Endodermal cell (in vitro differentiated cells): Measurements from ENCODE around the gene RAB3IP. TPM values are rescaled to one million over a fixed set of nuclear protein-coding genes. Genes with fewer than 3 reads are reported as not detected.

ENCODE experiments used
- DNase-seq: peaks from one replicate; pipeline ENCODE4 v3.0.0-alpha.2; 2017
- H3K27ac ChIP-seq: 2 replicates; pipeline ENCODE4 v1.5.1; 2013; ENCODE audit warnings: mild to moderate bottlenecking, low read depth, low read length, moderate library complexity
- H3K27me3 ChIP-seq: 2 replicates; pipeline ENCODE4 v1.6.1; 2013; ENCODE audit warnings: mild to moderate bottlenecking, low read length, moderate library complexity; ENCODE audit not compliant: insufficient read depth, control insufficient read depth, poor library complexity, severe bottlenecking
- H3K36me3 ChIP-seq: 2 replicates; pipeline ENCODE4 v1.7.0; 2013; ENCODE audit warnings: mild to moderate bottlenecking, low read length, moderate library complexity; ENCODE audit not compliant: control insufficient read depth, insufficient read depth
- H3K4me1 ChIP-seq: one replicate; pipeline ENCODE4 v1.7.0; 2013; ENCODE audit warnings: low read length; ENCODE audit not compliant: control insufficient read depth, insufficient read depth
- H3K4me3 ChIP-seq: 2 replicates; pipeline ENCODE4 v1.5.1; 2013; ENCODE audit warnings: mild to moderate bottlenecking, low read length, moderate library complexity
- H3K9ac ChIP-seq: 2 replicates; pipeline ENCODE4 v1.6.1; 2013; ENCODE audit warnings: mild to moderate bottlenecking, low read length, moderate library complexity; ENCODE audit not compliant: poor library complexity, severe bottlenecking; ENCODE audit errors: extremely low read depth
- H3K9me3 ChIP-seq: 2 replicates; pipeline ENCODE4 v1.6.1; 2013; ENCODE audit warnings: mild to moderate bottlenecking, low read length, moderate library complexity; ENCODE audit not compliant: control insufficient read depth
- H3K27ac Mint-ChIP-seq: 2 replicates; pipeline ENCODE4 v1.8.0; 2020; ENCODE audit warnings: mixed read lengths
- H3K27me3 Mint-ChIP-seq: 2 replicates; pipeline ENCODE4 v1.8.0; 2021; ENCODE audit warnings: mild to moderate bottlenecking, mixed read lengths; ENCODE audit not compliant: insufficient read depth
- H3K36me3 Mint-ChIP-seq: 2 replicates; pipeline ENCODE4 v1.8.0; 2020; ENCODE audit warnings: low read depth, mixed read lengths
- H3K4me1 Mint-ChIP-seq: 2 replicates; pipeline ENCODE4 v1.8.0; 2020; ENCODE audit warnings: mixed read lengths
- H3K4me3 Mint-ChIP-seq: 2 replicates; pipeline ENCODE4 v1.8.0; 2020; ENCODE audit warnings: mild to moderate bottlenecking, moderate library complexity, mixed read lengths
- H3K9me3 Mint-ChIP-seq: 2 replicates; pipeline ENCODE4 v1.8.0; 2020; ENCODE audit warnings: mild to moderate bottlenecking, mixed read lengths
- CTCF ChIP-seq: fragments of 200-600 bp; sonication (generic); conservative IDR thresholded peaks from 2 replicates; pipeline ENCODE4 v1.5.0; 2021; ENCODE audit warnings: antibody characterized with exemption, mild to moderate bottlenecking
- WGBS, 2 experiments: methylation state at CpG; one replicate each; pipeline versions ENCODE4 v1.1.5 to v1.1.7; 2013; ENCODE audit warnings: missing lambda C conversion rate in 2 of 2, mixed read lengths in 1 of 2; ENCODE audit not compliant: insufficient coverage in 1 of 2, insufficient read length in 1 of 2; 5-methylcytosine and 5-hydroxymethylcytosine counted together
- total RNA-seq, 2 donors: library from RNA; stranded (reverse); fragmentation: NEBNext Ultra II Directional in 1 of 2; extraction: Animal tissue kit (Norgen Biotek cat#: 25700) in 1 of 2; gene quantifications; 2 replicates in 1 of 2; 3 replicates in 1 of 2; pipeline ENCODE4 v1.2.1, GENCODE V29; 2021

Gene RAB3IP
- total RNA-seq, 2 donors from 2014 or later: 48.3 to 52.8 TPM

GRCh38 chr12:69821456-69822159, 82.9 kb downstream of the RAB3IP start:
- no peaks in the 10 kb centered on the region for H3K27me3 Mint-ChIP-seq
- Histone ChIP-seq H3K4me1 (no peaks in the 10 kb centered on the region), H3K27me3 (no peaks in the 10 kb centered on the region), H3K27ac (no peak overlapping the region), H3K9me3 (no peaks in the 10 kb centered on the region), H3K36me3 (no peaks in the 10 kb centered on the region), H3K9ac (no peak overlapping the region), H3K4me3 (no peak overlapping the region)
- H3K9me3 Mint-ChIP-seq: no peaks in the 10 kb centered on the region
- peaks cover 15% of the 10 kb centered on the region for H3K4me1 Mint-ChIP-seq
- TF ChIP-seq CTCF: no peak
- DNase-seq: no peak
- H3K36me3 Mint-ChIP-seq: peaks cover 5% of the 10 kb centered on the region
- H3K27ac Mint-ChIP-seq: no peak overlapping the region
- WGBS, 2 experiments: 92 to 94% methylated on average over 5 to 8 of the region's 8 CpGs
- H3K4me3 Mint-ChIP-seq: no peak overlapping the region

GRCh38 chr12:69822201-69822860, 83.7 kb downstream of the RAB3IP start:
- Histone ChIP-seq H3K36me3 (no peaks in the 10 kb centered on the region), H3K27ac (no peak overlapping the region), H3K4me3 (no peak overlapping the region), H3K4me1 (no peaks in the 10 kb centered on the region), H3K9me3 (no peaks in the 10 kb centered on the region), H3K27me3 (no peaks in the 10 kb centered on the region), H3K9ac (no peak overlapping the region)
- H3K4me3 Mint-ChIP-seq: no peak overlapping the region
- H3K27ac Mint-ChIP-seq: no peak overlapping the region
- WGBS, 2 experiments: 94% methylated on average over 2 of the region's 3 CpGs; no CpG with 5 or more reads in 1 of the 2 experiments
- no peak for DNase-seq
- H3K36me3 Mint-ChIP-seq: peaks cover 5% of the 10 kb centered on the region
- H3K4me1 Mint-ChIP-seq: peaks cover 15% of the 10 kb centered on the region
- no peak for TF ChIP-seq CTCF
- no peaks in the 10 kb centered on the region for H3K9me3 Mint-ChIP-seq
- no peaks in the 10 kb centered on the region for H3K27me3 Mint-ChIP-seq

- H3K9ac ChIP-seq: no peak overlapping the region
- H3K9me3 Mint-ChIP-seq: no peaks in the 10 kb centered on the region
- H3K27me3 Mint-ChIP-seq: peaks cover under 1% of the 10 kb centered on the region
- no peak overlapping the region for H3K4me3 ChIP-seq
- no peaks in the 10 kb centered on the region for H3K36me3 Mint-ChIP-seq
- H3K27me3 ChIP-seq: no peaks in the 10 kb centered on the region
- no peaks in the 10 kb centered on the region for H3K9me3 ChIP-seq
- no peak overlapping the region for H3K4me3 Mint-ChIP-seq
- TF ChIP-seq CTCF: no peak
- H3K4me1 ChIP-seq: no peaks in the 10 kb centered on the region
- peaks cover 15% of the 10 kb centered on the region for H3K4me1 Mint-ChIP-seq
- H3K36me3 ChIP-seq: no peaks in the 10 kb centered on the region
- H3K27ac ChIP-seq: no peak overlapping the region
- DNase-seq: no peak
- no peak overlapping the region for H3K27ac Mint-ChIP-seq
Measured at GRCh38 chr12:69824028-69824427, 85.4 kb downstream of the RAB3IP start.
